ENCODE measurements around the gene SMIM22. TPM values are rescaled to one million over a fixed set of nuclear protein-coding genes. Genes with fewer than 3 reads are reported as not detected.

SMIM22 gene
- total RNA-seq, 1 experiment from 2014 or later = 3.3 TPM

GRCh38 chr16:4797805-4798252 lies 2.7 kb downstream of the SMIM22 start:
- no peak for TF ChIP-seq SIN3A (IDR thresholded peaks at IDR 0.05; ENCODE audit: low read depth)
- no peak for TF ChIP-seq CBX3 (IDR thresholded peaks at IDR 0.05; ENCODE audit: low read depth)
- TF ChIP-seq, protein P1, sequence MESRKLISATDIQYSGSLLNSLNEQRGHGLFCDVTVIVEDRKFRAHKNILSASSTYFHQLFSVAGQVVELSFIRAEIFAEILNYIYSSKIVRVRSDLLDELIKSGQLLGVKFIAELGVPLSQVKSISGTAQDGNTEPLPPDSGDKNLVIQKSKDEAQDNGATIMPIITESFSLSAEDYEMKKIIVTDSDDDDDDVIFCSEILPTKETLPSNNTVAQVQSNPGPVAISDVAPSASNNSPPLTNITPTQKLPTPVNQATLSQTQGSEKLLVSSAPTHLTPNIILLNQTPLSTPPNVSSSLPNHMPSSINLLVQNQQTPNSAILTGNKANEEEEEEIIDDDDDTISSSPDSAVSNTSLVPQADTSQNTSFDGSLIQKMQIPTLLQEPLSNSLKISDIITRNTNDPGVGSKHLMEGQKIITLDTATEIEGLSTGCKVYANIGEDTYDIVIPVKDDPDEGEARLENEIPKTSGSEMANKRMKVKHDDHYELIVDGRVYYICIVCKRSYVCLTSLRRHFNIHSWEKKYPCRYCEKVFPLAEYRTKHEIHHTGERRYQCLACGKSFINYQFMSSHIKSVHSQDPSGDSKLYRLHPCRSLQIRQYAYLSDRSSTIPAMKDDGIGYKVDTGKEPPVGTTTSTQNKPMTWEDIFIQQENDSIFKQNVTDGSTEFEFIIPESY (IDR thresholded peaks at IDR 0.05; ENCODE audit: extremely low read depth, insufficient replicate concordance, low read length) = no peak

GRCh38 chr16:4798456-4798855 lies 3.3 kb downstream of the SMIM22 start:
- Histone ChIP-seq H2AFZ (ENCODE audit: low read depth, low read length, poor library complexity, severe bottlenecking) (no peak overlapping the region), H3K27me3 (ENCODE audit: insufficient read depth, low read length) (no peaks in the 10 kb centered on the region), H3K36me3 (ENCODE audit: control insufficient read depth in 1 of 2, insufficient read depth in 2 of 2, low read length in 2 of 2) (no peaks in the 10 kb centered on the region), H3K4me1 (ENCODE audit: control insufficient read depth in 1 of 2, insufficient read depth in 2 of 2, low read length in 2 of 2) (peaks cover 15 to 18% of the 10 kb centered on the region in 2 experiments), H3K79me2 (ENCODE audit: insufficient read depth, low read length) (no peaks in the 10 kb centered on the region), H3K4me3 (replicated peaks in 1 of 2; ENCODE audit: low read depth in 1 of 2, low read length in 2 of 2) (no peak overlapping the region), H3K9me3 (ENCODE audit: control insufficient read depth in 1 of 2, insufficient read depth in 1 of 2, low read depth in 1 of 2, low read length in 2 of 2) (no peaks in the 10 kb centered on the region), H3K9ac (ENCODE audit: low read length) (no peak overlapping the region), H4K20me1 (ENCODE audit: insufficient read depth) (no peaks in the 10 kb centered on the region), H3K4me2 (ENCODE audit: low read length) (no peak overlapping the region), H3K9me2 (ENCODE audit: insufficient read depth) (no peaks in the 10 kb centered on the region), H3K27ac (ENCODE audit: low read depth, low read length) (no peak overlapping the region)
- no TSS peak for BruUV-seq (replicated peaks)
- intact Hi-C loops (cut with micrococcal nuclease) = no loop called here
- CTCF ChIA-PET = no interaction called here
- ATAC-seq (no peak), DNase-seq (ENCODE audit: low read depth, low spot score) (no peak)
- POLR2A ChIA-PET = no interaction called here
- RAD21 ChIA-PET (ENCODE audit: low non-redundant PET in 1 of 2, low total read pairs in 2 of 2, uncharacterized antibody in 2 of 2, unreplicated experiment in 2 of 2) = no interaction called here
- TF ChIP-seq CBX3 (IDR thresholded peaks at IDR 0.05; ENCODE audit: low read depth) (no peak), EZH2 (IDR thresholded peaks at IDR 0.05) (no peak), SRF (IDR thresholded peaks at IDR 0.05; ENCODE audit: low read depth) (no peak), FOSL1 (IDR thresholded peaks at IDR 0.05; ENCODE audit: low read depth) (no peak), EGR1 (IDR thresholded peaks at IDR 0.05; ENCODE audit: low read depth) (no peak), YY1 (IDR thresholded peaks at IDR 0.05; ENCODE audit: extremely low read depth, insufficient replicate concordance, low read depth, low read length) (no peak), EZH2phosphoT487 (IDR thresholded peaks at IDR 0.05; ENCODE audit: borderline replicate concordance) (no peak), SP1 (IDR thresholded peaks at IDR 0.05; ENCODE audit: low read depth) (no peak), JUND (IDR thresholded peaks at IDR 0.05) (no peak)
- TF ChIP-seq, protein P2, sequence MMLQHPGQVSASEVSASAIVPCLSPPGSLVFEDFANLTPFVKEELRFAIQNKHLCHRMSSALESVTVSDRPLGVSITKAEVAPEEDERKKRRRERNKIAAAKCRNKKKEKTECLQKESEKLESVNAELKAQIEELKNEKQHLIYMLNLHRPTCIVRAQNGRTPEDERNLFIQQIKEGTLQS (IDR thresholded peaks at IDR 0.05) = no peak
- TF ChIP-seq, protein P3, sequence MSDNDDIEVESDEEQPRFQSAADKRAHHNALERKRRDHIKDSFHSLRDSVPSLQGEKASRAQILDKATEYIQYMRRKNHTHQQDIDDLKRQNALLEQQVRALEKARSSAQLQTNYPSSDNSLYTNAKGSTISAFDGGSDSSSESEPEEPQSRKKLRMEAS (IDR thresholded peaks at IDR 0.05) = no peak
- TF ChIP-seq, protein P4, sequence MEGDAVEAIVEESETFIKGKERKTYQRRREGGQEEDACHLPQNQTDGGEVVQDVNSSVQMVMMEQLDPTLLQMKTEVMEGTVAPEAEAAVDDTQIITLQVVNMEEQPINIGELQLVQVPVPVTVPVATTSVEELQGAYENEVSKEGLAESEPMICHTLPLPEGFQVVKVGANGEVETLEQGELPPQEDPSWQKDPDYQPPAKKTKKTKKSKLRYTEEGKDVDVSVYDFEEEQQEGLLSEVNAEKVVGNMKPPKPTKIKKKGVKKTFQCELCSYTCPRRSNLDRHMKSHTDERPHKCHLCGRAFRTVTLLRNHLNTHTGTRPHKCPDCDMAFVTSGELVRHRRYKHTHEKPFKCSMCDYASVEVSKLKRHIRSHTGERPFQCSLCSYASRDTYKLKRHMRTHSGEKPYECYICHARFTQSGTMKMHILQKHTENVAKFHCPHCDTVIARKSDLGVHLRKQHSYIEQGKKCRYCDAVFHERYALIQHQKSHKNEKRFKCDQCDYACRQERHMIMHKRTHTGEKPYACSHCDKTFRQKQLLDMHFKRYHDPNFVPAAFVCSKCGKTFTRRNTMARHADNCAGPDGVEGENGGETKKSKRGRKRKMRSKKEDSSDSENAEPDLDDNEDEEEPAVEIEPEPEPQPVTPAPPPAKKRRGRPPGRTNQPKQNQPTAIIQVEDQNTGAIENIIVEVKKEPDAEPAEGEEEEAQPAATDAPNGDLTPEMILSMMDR (IDR thresholded peaks at IDR 0.05 in 2 of 3, conservative IDR thresholded peaks at IDR 0.05 in 1 of 3; ENCODE audit: borderline replicate concordance in 1 of 3, insufficient read depth in 1 of 3, low read depth in 2 of 3, low read length in 2 of 3) = no peak

More at GRCh38 chr16:4797805-4798252, 2.7 kb downstream of the SMIM22 start:
- Histone ChIP-seq H3K4me1 (ENCODE audit: control insufficient read depth in 1 of 2, insufficient read depth in 2 of 2, low read length in 2 of 2) (peaks cover 10 to 12% of the 10 kb centered on the region in 2 experiments), H3K27me3 (ENCODE audit: insufficient read depth, low read length) (no peaks in the 10 kb centered on the region), H3K79me2 (ENCODE audit: insufficient read depth, low read length) (no peaks in the 10 kb centered on the region), H3K4me2 (ENCODE audit: low read length) (no peak overlapping the region), H2AFZ (ENCODE audit: low read depth, low read length, poor library complexity, severe bottlenecking) (no peak overlapping the region), H3K9me3 (ENCODE audit: control insufficient read depth in 1 of 2, insufficient read depth in 1 of 2, low read depth in 1 of 2, low read length in 2 of 2) (no peaks in the 10 kb centered on the region), H4K20me1 (ENCODE audit: insufficient read depth) (no peaks in the 10 kb centered on the region), H3K36me3 (ENCODE audit: control insufficient read depth in 1 of 2, insufficient read depth in 2 of 2, low read length in 2 of 2) (no peaks in the 10 kb centered on the region), H3K27ac (ENCODE audit: low read depth, low read length) (no peak overlapping the region), H3K9ac (ENCODE audit: low read length) (no peak overlapping the region), H3K9me2 (ENCODE audit: insufficient read depth) (no peaks in the 10 kb centered on the region), H3K4me3 (replicated peaks in 1 of 2; ENCODE audit: low read depth in 1 of 2, low read length in 2 of 2) (no peak overlapping the region)
- intact Hi-C loops (cut with micrococcal nuclease) = no loop called here
- no TSS peak for BruUV-seq (replicated peaks)
- ChIA-PET POLR2A (no interaction called here), CTCF (no interaction called here), RAD21 (ENCODE audit: low non-redundant PET in 1 of 2, low total read pairs in 2 of 2, uncharacterized antibody in 2 of 2, unreplicated experiment in 2 of 2) (no interaction called here)
- ATAC-seq (no peak), DNase-seq (ENCODE audit: low read depth, low spot score) (no peak)
